ENCODE results near the gene FGD5. TPM values are rescaled to one million over a fixed set of nuclear protein-coding genes. Genes with fewer than 3 reads are reported as not detected.

Gene FGD5
- total and polyA plus RNA-seq, 2 experiments from 2014 or later, result 0.59 to 1.1 TPM

GRCh38 chr3:14848906-14849305 lies 30.1 kb downstream of the FGD5 start:
- Histone ChIP-seq H3K9me3 (ENCODE audit: low read depth) (no peaks in the 10 kb centered on the region), H3K36me3 (no peaks in the 10 kb centered on the region), H3K27ac (no peak overlapping the region), H3K4me3 (no peak overlapping the region), H3K4me1 (ENCODE audit: low read depth) (no peaks in the 10 kb centered on the region), H3K27me3 (no peaks in the 10 kb centered on the region)
- DNase-seq (ENCODE audit: low read depth in 1 of 2, low spot score in 1 of 2), result no peak
- TF ChIP-seq, protein P1, sequence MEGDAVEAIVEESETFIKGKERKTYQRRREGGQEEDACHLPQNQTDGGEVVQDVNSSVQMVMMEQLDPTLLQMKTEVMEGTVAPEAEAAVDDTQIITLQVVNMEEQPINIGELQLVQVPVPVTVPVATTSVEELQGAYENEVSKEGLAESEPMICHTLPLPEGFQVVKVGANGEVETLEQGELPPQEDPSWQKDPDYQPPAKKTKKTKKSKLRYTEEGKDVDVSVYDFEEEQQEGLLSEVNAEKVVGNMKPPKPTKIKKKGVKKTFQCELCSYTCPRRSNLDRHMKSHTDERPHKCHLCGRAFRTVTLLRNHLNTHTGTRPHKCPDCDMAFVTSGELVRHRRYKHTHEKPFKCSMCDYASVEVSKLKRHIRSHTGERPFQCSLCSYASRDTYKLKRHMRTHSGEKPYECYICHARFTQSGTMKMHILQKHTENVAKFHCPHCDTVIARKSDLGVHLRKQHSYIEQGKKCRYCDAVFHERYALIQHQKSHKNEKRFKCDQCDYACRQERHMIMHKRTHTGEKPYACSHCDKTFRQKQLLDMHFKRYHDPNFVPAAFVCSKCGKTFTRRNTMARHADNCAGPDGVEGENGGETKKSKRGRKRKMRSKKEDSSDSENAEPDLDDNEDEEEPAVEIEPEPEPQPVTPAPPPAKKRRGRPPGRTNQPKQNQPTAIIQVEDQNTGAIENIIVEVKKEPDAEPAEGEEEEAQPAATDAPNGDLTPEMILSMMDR (IDR thresholded peaks at IDR 0.05; ENCODE audit: low read depth, low read length), result no peak

GRCh38 chr3:14849638-14850230 lies 31.0 kb downstream of the FGD5 start:
- Histone ChIP-seq H3K9me3 (ENCODE audit: low read depth) (no peaks in the 10 kb centered on the region), H3K36me3 (no peaks in the 10 kb centered on the region), H3K4me3 (no peak overlapping the region), H3K4me1 (ENCODE audit: low read depth) (no peaks in the 10 kb centered on the region), H3K27ac (no peak overlapping the region), H3K27me3 (no peaks in the 10 kb centered on the region)
- DNase-seq (ENCODE audit: low read depth in 1 of 2, low spot score in 1 of 2), result no peak
- TF ChIP-seq, protein P1 (IDR thresholded peaks at IDR 0.05; ENCODE audit: low read depth, low read length), result no peak

DNA sequence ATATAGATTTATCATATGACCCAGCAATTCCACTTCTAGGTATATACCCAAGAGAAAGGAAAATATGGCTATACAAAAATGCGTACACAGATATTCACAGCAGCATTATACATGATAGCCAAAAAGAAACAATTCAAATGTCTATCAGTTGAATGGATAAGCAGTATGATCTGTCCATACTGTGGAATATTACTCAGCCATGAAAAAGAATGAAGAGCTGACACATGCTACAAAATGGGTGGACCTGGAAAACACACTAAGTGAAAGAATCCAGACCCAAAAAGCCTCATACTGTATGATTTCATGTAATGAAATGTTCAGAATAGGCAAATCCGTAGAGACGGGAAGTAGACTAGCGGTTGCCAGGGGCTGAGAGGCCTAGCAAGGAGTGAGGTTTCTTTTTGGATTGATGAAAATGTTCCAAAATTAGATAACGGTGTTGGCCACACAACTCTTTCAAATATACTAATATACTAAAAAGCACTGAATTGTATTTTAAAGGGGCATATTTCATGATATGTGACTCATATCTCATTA lies 33.4 kb downstream of the FGD5 start:
- Histone ChIP-seq H3K9me3 (ENCODE audit: low read depth) (no peaks in the 10 kb centered on the region), H3K27me3 (no peaks in the 10 kb centered on the region), H3K4me1 (ENCODE audit: low read depth) (no peaks in the 10 kb centered on the region), H3K4me3 (no peak overlapping the region), H3K36me3 (no peaks in the 10 kb centered on the region), H3K27ac (no peak overlapping the region)
- no peak for DNase-seq (ENCODE audit: low read depth in 1 of 2, low spot score in 1 of 2)
- TF ChIP-seq, protein P1 (IDR thresholded peaks at IDR 0.05; ENCODE audit: low read depth, low read length), result no peak

- H3K4me3 ChIP-seq, result no peak overlapping the region
- H3K36me3 ChIP-seq, result no peaks in the 10 kb centered on the region
- no peaks in the 10 kb centered on the region for H3K4me1 ChIP-seq (ENCODE audit: low read depth)
- H3K27ac ChIP-seq, result no peak overlapping the region
- DNase-seq (ENCODE audit: low read depth in 1 of 2, low spot score in 1 of 2), result no peak
- TF ChIP-seq, protein P1 (IDR thresholded peaks at IDR 0.05; ENCODE audit: low read depth, low read length), result no peak
- no peaks in the 10 kb centered on the region for H3K27me3 ChIP-seq
- no peaks in the 10 kb centered on the region for H3K9me3 ChIP-seq (ENCODE audit: low read depth)
Observed at GRCh38 chr3:14852717-14853116, 34.0 kb downstream of the FGD5 start.

GRCh38 chr3:14853271-14853951 lies 34.6 kb downstream of the FGD5 start:
- Histone ChIP-seq H3K4me3 (no peak overlapping the region), H3K9me3 (ENCODE audit: low read depth) (no peaks in the 10 kb centered on the region), H3K27me3 (no peaks in the 10 kb centered on the region), H3K36me3 (no peaks in the 10 kb centered on the region), H3K27ac (no peak overlapping the region), H3K4me1 (ENCODE audit: low read depth) (no peaks in the 10 kb centered on the region)
- TF ChIP-seq, protein P1 (IDR thresholded peaks at IDR 0.05; ENCODE audit: low read depth, low read length), result no peak
- DNase-seq (ENCODE audit: low read depth in 1 of 2, low spot score in 1 of 2), result no peak
